ENCODE measurements around the gene EML1.

- TF ChIP-seq CTCF (IDR thresholded peaks at IDR 0.05; ENCODE audit: insufficient read depth, low read length) (no peak), GABPA (IDR thresholded peaks at IDR 0.05; ENCODE audit: low read depth) (no peak), POLR2AphosphoS5 (IDR thresholded peaks at IDR 0.05; ENCODE audit: low read depth) (no peak), REST (IDR thresholded peaks at IDR 0.05; ENCODE audit: insufficient replicate concordance, low read depth) (no peak)
Measured at GRCh38 chr14:99753225-99754140, 39.7 kb upstream of the EML1 start.
